Psoas muscle (tissue), 8 donors: Measurements from ENCODE around the gene CELF2. TPM values are rescaled to one million over a fixed set of nuclear protein-coding genes. Genes with fewer than 3 reads are reported as not detected.
A peak's percentile ranks its signal among the peaks of the same experiment; 100 is the strongest.

ENCODE experiments used
- ATAC-seq, 4 donors: fragments of 200-7000 bp; cut with Tn5 transposase; one replicate each; pipeline ENCODE4 v1.9.1; 2020; ENCODE audit warnings: moderate library complexity in 3 of 4, mild to moderate bottlenecking in 2 of 4
- DNase-seq, 2 donors: peaks; one replicate each; pipeline ENCODE4 v3.0.0-alpha.2; 2020
- H3K27ac ChIP-seq: fragments of 200-600 bp; one replicate; pipeline ENCODE4 v1.8.0; 2022
- H3K27me3 ChIP-seq, 3 donors: fragments of 200-600 bp in 1 of 3; one replicate each; pipeline versions ENCODE4 v1.6.1 to v1.8.0; 2013 to 2022; ENCODE audit warnings: low read length in 2 of 3, mild to moderate bottlenecking in 2 of 3, moderate library complexity in 1 of 3; ENCODE audit not compliant: insufficient read depth in 3 of 3
- H3K36me3 ChIP-seq, 2 donors: fragments of 200-600 bp in 1 of 2; one replicate each; pipeline versions ENCODE4 v1.6.1 to v1.8.0; 2013 to 2022; ENCODE audit warnings: low read depth in 1 of 2, mild to moderate bottlenecking in 1 of 2, moderate library complexity in 1 of 2; ENCODE audit not compliant: insufficient read depth in 1 of 2
- H3K4me1 ChIP-seq: fragments of 200-600 bp; one replicate; pipeline ENCODE4 v1.8.0; 2022
- H3K4me3 ChIP-seq: fragments of 200-600 bp; one replicate; pipeline ENCODE4 v1.8.0; 2022; ENCODE audit warnings: mild to moderate bottlenecking
- H3K9me3 ChIP-seq: fragments of 200-600 bp; one replicate; pipeline ENCODE4 v1.8.0; 2022
- WGBS, 3 donors: extraction: QIAGEN DNeasy Blood & Tissue Kit; methylation state at CpG; one replicate each; pipeline versions ENCODE4 v1.1.6 to v1.1.7; 2013; 5-methylcytosine and 5-hydroxymethylcytosine counted together
- intact Hi-C, 2 donors: fragments of 100-400 bp; cut with DNase I; formaldehyde crosslinking; loops; one replicate each; pipeline versions ENCODE4 v1.11.0 to v1.14.2; 2022
- polyA plus RNA-seq, 3 donors: library from polyadenylated mRNA; stranded (reverse); fragments of 200-250 nt; gene quantifications; one replicate each; pipeline ENCODE4 v1.2.3, GENCODE V29; 2013
- total RNA-seq, 4 donors: library from RNA; stranded (reverse); fragmentation: NEBNext Ultra II Directional in 2 of 4; extraction: Animal tissue kit (Norgen Biotek cat#: 25700) in 2 of 4; gene quantifications; one replicate each; pipeline versions ENCODE4 v1.2.1 to v1.2.4, GENCODE V29; 2021 to 2023
- TF ChIP-seq, protein P1 (sequence below): fragments of 200-600 bp; IDR thresholded peaks from one replicate; pipeline ENCODE4 v1.8.0; 2022; ENCODE audit warnings: antibody characterized with exemption
- donor health status: healthy with polysubstance abuse.
- donor health status: DM: no; HTN: no; CAD: no; lungs with moderate emphysema.
- donor health status: Bipolar disorder and iron deficiency.
- donor health status: healthy.
- donor health status: DM: yes; HTN: yes; CAD: no.
- donor health status: DM: no; HTN: no; CAD: no.
- donor health status: DM: no; HTN: no; CAD: no.
- donor health status: DM: yes; HTN: yes; CAD: no.

CELF2 gene
- total and polyA plus RNA-seq, 7 donors = 9.8 to 47.8 (median 29.0) TPM

GRCh38 chr10:11237571-11237970 is 219.9 kb downstream of the CELF2 start:
- Histone ChIP-seq H3K4me3 (no peak overlapping the region), H3K9me3 (no peaks in the 10 kb centered on the region), H3K36me3 (no peaks in the 10 kb centered on the region), H3K27me3 (no peaks in the 10 kb centered on the region), H3K4me1 (peaks cover 7% of the 10 kb centered on the region), H3K27ac (no peak overlapping the region)
- intact Hi-C loops = no loop called here
- no peak for ATAC-seq
- DNase-seq = no peak
- WGBS, 3 donors = 82 to 89% (median 86%) methylated on average over 7 of the region's 7 CpGs
- TF ChIP-seq, protein P1, sequence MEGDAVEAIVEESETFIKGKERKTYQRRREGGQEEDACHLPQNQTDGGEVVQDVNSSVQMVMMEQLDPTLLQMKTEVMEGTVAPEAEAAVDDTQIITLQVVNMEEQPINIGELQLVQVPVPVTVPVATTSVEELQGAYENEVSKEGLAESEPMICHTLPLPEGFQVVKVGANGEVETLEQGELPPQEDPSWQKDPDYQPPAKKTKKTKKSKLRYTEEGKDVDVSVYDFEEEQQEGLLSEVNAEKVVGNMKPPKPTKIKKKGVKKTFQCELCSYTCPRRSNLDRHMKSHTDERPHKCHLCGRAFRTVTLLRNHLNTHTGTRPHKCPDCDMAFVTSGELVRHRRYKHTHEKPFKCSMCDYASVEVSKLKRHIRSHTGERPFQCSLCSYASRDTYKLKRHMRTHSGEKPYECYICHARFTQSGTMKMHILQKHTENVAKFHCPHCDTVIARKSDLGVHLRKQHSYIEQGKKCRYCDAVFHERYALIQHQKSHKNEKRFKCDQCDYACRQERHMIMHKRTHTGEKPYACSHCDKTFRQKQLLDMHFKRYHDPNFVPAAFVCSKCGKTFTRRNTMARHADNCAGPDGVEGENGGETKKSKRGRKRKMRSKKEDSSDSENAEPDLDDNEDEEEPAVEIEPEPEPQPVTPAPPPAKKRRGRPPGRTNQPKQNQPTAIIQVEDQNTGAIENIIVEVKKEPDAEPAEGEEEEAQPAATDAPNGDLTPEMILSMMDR = no peak

DNA sequence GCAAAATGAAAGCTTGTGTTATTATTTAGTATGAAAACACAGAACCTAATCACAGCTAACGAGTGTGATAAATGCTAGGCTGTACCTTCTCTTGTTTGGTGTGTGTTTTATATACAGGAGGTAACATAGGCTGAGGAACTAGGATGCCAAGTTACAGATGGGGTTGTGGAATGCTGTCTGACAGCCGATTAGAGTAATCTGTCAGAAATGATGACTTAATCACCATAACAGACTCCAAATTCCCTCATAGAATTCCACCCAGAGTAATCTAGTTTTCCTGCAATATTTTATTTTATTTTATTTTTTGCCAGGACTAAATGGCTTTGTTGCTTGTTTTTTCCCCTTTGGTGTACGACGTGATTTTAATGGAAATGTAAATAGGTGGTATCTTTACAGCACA is 221.2 kb downstream of the CELF2 start:
- intact Hi-C loops = no loop called here
- no peak overlapping the region for H3K4me3 ChIP-seq
- H3K36me3 ChIP-seq = no peaks in the 10 kb centered on the region
- WGBS, 3 donors = 63 to 67% (median 66%) methylated on average over 4 of the region's 4 CpGs
- no peaks in the 10 kb centered on the region for H3K27me3 ChIP-seq
- TF ChIP-seq, protein P1 = no peak
- H3K9me3 ChIP-seq = no peaks in the 10 kb centered on the region
- ATAC-seq = no peak
- H3K27ac ChIP-seq = no peak overlapping the region
- peaks cover 7% of the 10 kb centered on the region for H3K4me1 ChIP-seq
- no peak for DNase-seq

DNA sequence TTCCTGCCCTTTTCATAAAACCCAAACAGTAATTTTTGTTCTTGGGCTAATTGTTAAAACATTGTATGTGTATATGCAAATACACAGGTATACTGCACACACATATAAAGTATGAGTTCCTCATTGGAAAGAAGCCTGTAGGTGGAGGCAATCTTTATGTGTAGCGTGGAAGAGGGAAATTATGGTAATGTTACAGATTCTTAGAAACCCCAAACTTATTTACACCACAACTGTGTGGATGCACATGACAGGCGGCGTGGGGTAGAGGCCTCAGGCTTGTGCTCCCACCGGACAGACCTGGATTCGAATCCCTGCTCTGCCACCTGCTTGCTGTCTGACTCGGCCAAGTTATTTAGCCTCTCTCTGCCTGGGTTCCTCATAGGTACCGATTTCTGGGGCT is 223.0 kb downstream of the CELF2 start:
- Histone ChIP-seq H3K4me3 (no peak overlapping the region), H3K27ac (no peak overlapping the region), H3K36me3 (no peaks in the 10 kb centered on the region), H3K27me3 (no peaks in the 10 kb centered on the region), H3K4me1 (peaks cover 7% of the 10 kb centered on the region), H3K9me3 (no peaks in the 10 kb centered on the region)
- TF ChIP-seq, protein P1 = no peak
- intact Hi-C loops = no loop called here
- DNase-seq (no peak), ATAC-seq (no peak)
- WGBS, 3 donors = 85 to 94% (median 89%) methylated on average over 7 of the region's 7 CpGs

DNA sequence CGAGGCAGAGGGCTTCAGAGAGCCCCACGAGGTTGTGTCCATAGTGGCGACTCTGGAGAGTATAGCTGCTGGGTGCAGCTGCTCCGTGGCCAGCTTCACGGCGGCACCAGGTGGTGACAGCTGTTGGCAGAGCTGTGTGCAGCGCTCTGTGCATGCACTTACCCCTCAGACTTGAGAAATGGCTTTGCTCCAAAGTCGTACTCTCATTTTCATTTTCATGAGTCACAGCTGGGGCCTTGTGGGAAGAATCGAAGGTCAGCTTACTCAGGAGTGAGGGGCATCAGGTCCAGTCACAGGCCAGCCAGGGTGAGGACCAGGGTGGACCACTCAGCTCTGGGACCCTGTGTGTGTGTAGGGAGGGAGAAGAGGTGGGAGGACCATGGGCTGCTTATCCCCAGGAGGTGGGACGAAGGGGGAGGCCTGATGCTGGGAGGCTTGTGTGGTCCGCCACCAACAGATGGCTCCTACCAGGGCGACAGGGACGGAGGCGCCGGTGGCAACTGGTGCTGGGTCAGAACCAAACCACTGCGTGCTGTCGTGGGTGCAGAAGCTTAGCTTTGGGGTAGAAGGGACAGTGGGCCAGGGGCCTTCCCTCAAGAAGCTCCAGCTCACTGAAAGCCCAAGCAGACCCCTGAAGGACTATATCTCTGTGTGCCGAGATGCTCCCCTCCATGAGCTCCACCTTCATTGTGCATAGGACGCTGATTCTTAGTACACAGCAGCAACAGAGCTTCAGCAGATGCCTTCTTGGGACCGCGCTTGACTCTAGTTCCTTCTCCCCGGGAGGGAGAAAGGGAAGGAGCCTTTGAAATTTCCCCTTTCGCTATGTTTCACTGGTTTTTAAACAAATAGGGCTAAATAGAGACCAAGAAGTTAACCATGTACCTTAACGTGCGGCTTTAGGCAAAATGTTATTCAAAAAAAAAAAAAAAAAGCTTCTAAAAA is 225.0 kb downstream of the CELF2 start:
- Histone ChIP-seq H3K27me3 (no peaks in the 10 kb centered on the region), H3K27ac (peak overlapping the region; percentile 32), H3K9me3 (no peaks in the 10 kb centered on the region), H3K4me1 (peaks cover 7% of the 10 kb centered on the region), H3K4me3 (no peak overlapping the region), H3K36me3 (no peaks in the 10 kb centered on the region)
- ATAC-seq = peak; percentile 78 to 90 (median 82)
- peak; percentile 39 to 66 for DNase-seq
- 61 to 77% (median 64%) methylated on average over 25 of the region's 25 CpGs for WGBS, 3 donors
- intact Hi-C loops = no loop called here
- TF ChIP-seq, protein P1 = no peak
